ENCODE results near the gene IRGM. TPM values are rescaled to one million over a fixed set of nuclear protein-coding genes. Genes with fewer than 3 reads are reported as not detected.
"Not testable (repeated sequence)": the region's sequence is repeated elsewhere in the genome, so short reads cannot be mapped to it uniquely, and the experiment has no call there.

Gene IRGM
- total RNA-seq, 4 donors from 2014 or later, result 0.82 TPM; not detected in 3

GRCh38 chr5:150847334-150847695 is 994 bp downstream of the IRGM start:
- intact Hi-C loops (cut with DNase I; ENCODE audit: low total_unique reads) (loop anchor here (5.0 kb wide), 2 partner anchors 45 to 285 kb away; no protein-coding TSS in a partner anchor), in situ Hi-C loops (cut with MboI; ENCODE audit: low pct_ligation_motif_present in 1 of 4, low pct_unique_long_range_greater_than_20kb in 1 of 4, low sequenced_read_pairs in 3 of 4) (loop anchor here in 3 of 4 donors (10.0 to 25.0 kb wide), 2 partner anchors 283 to 285 kb away; no protein-coding TSS in a partner anchor)
- Histone ChIP-seq H3K4me3 (no peak overlapping the region), H3K27me3 (no peaks in the 10 kb centered on the region), H3K9me3 (no peaks in the 10 kb centered on the region), H3K4me1 (peaks cover 0 to 2% (median 0%) of the 10 kb centered on the region in 4 donors), H3K36me3 (no peaks in the 10 kb centered on the region), H3K27ac (no peak overlapping the region)
- no peak for TF ChIP-seq CTCF (IDR thresholded peaks at IDR 0.05)
- TF ChIP-seq EP300 (IDR thresholded peaks at IDR 0.05; ENCODE audit: low read depth), result no peak
- no peak for TF ChIP-seq POLR2A (IDR thresholded peaks at IDR 0.05)
- no peak for TF ChIP-seq POLR2AphosphoS5 (IDR thresholded peaks at IDR 0.05)
- 49 to 51% methylated on average over 5 of the region's 5 CpGs for WGBS, 2 donors (ENCODE audit: low coverage in 1 of 2)
- DNase-seq, result no peak

GRCh38 chr5:150848271-150848670 is 1.9 kb downstream of the IRGM start:
- no peak overlapping the region for H3K27ac ChIP-seq
- no peaks in the 10 kb centered on the region for H3K9me3 ChIP-seq
- H3K4me3 ChIP-seq, result no peak overlapping the region
- H3K36me3 ChIP-seq, result no peaks in the 10 kb centered on the region
- TF ChIP-seq POLR2AphosphoS5 (IDR thresholded peaks at IDR 0.05) (no peak), EP300 (IDR thresholded peaks at IDR 0.05; ENCODE audit: low read depth) (no peak), POLR2A (IDR thresholded peaks at IDR 0.05) (no peak), CTCF (IDR thresholded peaks at IDR 0.05) (no peak)
- H3K27me3 ChIP-seq, result no peaks in the 10 kb centered on the region
- no peak for DNase-seq
- 47 to 65% methylated on average over 3 to 4 of the region's 4 CpGs for WGBS, 2 donors (ENCODE audit: low coverage in 1 of 2)
- intact Hi-C loops (cut with DNase I; ENCODE audit: low total_unique reads) (loop anchor here (5.0 kb wide), 2 partner anchors 46 to 286 kb away; no protein-coding TSS in a partner anchor), in situ Hi-C loops (cut with MboI; ENCODE audit: low pct_ligation_motif_present in 1 of 4, low pct_unique_long_range_greater_than_20kb in 1 of 4, low sequenced_read_pairs in 3 of 4) (loop anchor here in 3 of 4 donors (10.0 to 25.0 kb wide), 2 partner anchors 283 to 286 kb away; no protein-coding TSS in a partner anchor)
- H3K4me1 ChIP-seq, result peaks cover 0 to 2% (median 0%) of the 10 kb centered on the region in 4 donors

- Histone ChIP-seq H3K27me3 (no peaks in the 10 kb centered on the region), H3K27ac (no peak overlapping the region), H3K4me3 (no peak overlapping the region), H3K4me1 (peaks cover 0 to 2% (median 0%) of the 10 kb centered on the region in 4 donors), H3K9me3 (no peaks in the 10 kb centered on the region), H3K36me3 (no peaks in the 10 kb centered on the region)
- in situ Hi-C loops (cut with MboI; ENCODE audit: low pct_ligation_motif_present in 1 of 4, low pct_unique_long_range_greater_than_20kb in 1 of 4, low sequenced_read_pairs in 3 of 4) (no loop called here), intact Hi-C loops (cut with DNase I; ENCODE audit: low total_unique reads) (no loop called here)
- 84% methylated on average over 3 of the region's 3 CpGs; no CpG with 5 or more reads in 1 of the 2 donors for WGBS, 2 donors (ENCODE audit: low coverage in 1 of 2)
- DNase-seq, result no peak
- TF ChIP-seq POLR2A (IDR thresholded peaks at IDR 0.05), result no peak
- TF ChIP-seq EP300 (IDR thresholded peaks at IDR 0.05; ENCODE audit: low read depth), result no peak
- no peak for TF ChIP-seq CTCF (IDR thresholded peaks at IDR 0.05)
- TF ChIP-seq POLR2AphosphoS5 (IDR thresholded peaks at IDR 0.05), result no peak
These were observed 4.7 kb downstream of the IRGM start for GRCh38 chr5:150851039-150851438.

- intact Hi-C loops (cut with DNase I; ENCODE audit: low total_unique reads), result no loop called here
- H3K27me3 ChIP-seq, result no peaks in the 10 kb centered on the region
- no peak for DNase-seq
- H3K27ac ChIP-seq, result no peak overlapping the region
- H3K36me3 ChIP-seq, result no peaks in the 10 kb centered on the region
- no peak overlapping the region for H3K4me3 ChIP-seq
- in situ Hi-C loops (cut with MboI; ENCODE audit: low pct_ligation_motif_present in 1 of 4, low pct_unique_long_range_greater_than_20kb in 1 of 4, low sequenced_read_pairs in 3 of 4), result no loop called here
- H3K9me3 ChIP-seq, result no peaks in the 10 kb centered on the region
- 81 to 85% methylated on average over 2 of the region's 2 CpGs for WGBS, 2 donors (ENCODE audit: low coverage in 1 of 2)
- no peaks in the 10 kb centered on the region for H3K4me1 ChIP-seq
- no peak for TF ChIP-seq POLR2AphosphoS5 (IDR thresholded peaks at IDR 0.05)
- no peak for TF ChIP-seq POLR2A (IDR thresholded peaks at IDR 0.05)
- TF ChIP-seq EP300 (IDR thresholded peaks at IDR 0.05; ENCODE audit: low read depth), result no peak
- no peak for TF ChIP-seq CTCF (IDR thresholded peaks at IDR 0.05)
These were observed 7.2 kb downstream of the IRGM start for GRCh38 chr5:150853561-150853960.

GRCh38 chr5:150856700-150857099 is 10.4 kb downstream of the IRGM start:
- in situ Hi-C loops (cut with MboI; ENCODE audit: low pct_ligation_motif_present in 1 of 4, low pct_unique_long_range_greater_than_20kb in 1 of 4, low sequenced_read_pairs in 3 of 4); H3K9me3 ChIP-seq: not testable (repeated sequence)
- WGBS, 2 donors (ENCODE audit: low coverage in 1 of 2), result 77 to 88% methylated on average over 3 of the region's 3 CpGs

More at GRCh38 chr5:150856700-150857099, 10.4 kb downstream of the IRGM start:
- intact Hi-C loops (cut with DNase I; ENCODE audit: low total_unique reads); H3K27me3 ChIP-seq; H3K27ac ChIP-seq; DNase-seq; H3K36me3 ChIP-seq; H3K4me1 ChIP-seq; H3K4me3 ChIP-seq: not testable (repeated sequence)

Measured in transverse colon (tissue), 4 donors.